NCI-H1105 (cell line): Measurements from ENCODE around the gene NFE2L1.

Experiments used
- DNase-seq: peaks from one replicate; lab custom pipeline; 2025; lab: John Stamatoyannopoulos, UW

The NFE2L1 gene

DNA sequence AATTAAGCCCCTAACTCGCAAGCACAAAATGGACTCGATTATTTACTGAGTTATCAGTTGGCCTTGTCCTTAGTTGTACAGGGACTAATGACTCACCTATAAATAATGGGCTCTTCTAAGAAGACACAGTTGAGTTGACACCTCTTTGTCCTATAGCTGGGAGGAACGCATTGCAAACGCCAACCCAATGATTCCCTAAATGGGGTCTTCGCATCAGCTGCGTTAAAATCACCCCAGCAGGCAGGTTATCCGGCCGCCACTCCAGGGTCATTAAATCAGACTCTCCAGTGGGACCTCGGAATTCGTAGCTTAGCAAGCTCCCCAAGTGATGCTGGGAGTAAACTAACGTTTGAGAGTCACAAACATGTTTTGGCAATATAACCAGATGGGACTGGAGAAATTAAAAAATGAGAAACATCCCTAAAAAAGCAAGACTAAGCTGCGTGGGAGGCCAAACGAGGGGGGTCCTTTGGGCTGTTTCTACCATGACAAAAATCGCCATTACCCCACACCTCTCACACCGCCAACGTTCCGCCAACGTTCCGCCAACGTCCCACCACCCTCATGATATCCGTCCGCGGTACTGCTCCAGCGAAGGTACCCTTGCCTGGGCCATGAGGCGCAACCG, 932 bp upstream of the NFE2L1 start:
- DNase-seq: no peak

DNA sequence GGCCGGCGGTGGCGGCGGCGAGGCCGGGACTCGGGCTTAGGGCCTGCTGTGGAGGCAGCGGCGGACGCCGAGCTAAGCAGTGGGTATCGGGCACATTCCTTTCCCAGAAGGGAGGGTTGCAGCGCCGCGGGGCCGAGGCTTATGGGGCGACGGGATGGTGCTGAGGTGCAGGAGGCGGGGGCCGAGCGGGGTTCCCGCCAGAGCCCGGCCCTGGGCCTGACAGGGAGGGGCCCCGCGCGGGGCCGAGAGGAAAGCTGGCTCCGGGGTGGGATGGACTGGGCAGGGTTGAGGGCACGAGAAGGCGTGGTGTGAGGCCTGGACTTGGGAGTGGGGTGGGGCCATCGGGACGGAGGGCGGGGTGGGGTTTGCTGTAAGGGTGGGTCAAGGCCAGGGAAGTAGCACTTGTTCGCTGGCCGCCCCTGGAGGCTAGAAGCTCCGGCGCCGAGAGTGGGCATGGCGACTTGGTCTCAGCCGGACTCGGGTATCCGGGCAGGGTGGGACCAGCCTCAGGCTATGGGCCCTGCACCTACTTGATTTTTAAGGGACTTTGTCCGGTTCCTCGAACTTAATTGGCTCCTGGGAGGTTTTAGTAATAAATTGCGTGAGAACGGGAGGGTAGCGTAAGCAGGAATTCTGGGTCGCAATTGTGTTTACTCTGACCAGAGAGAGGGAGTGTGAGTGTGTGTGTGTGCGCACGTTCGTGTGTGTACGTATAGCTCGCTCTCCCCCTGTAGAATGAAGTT, 396 bp downstream of the NFE2L1 start:
- peak; percentile 35 for DNase-seq

- DNase-seq: no peak
Measured at GRCh38 chr17:48051283-48051682, 3.1 kb downstream of the NFE2L1 start.

DNA sequence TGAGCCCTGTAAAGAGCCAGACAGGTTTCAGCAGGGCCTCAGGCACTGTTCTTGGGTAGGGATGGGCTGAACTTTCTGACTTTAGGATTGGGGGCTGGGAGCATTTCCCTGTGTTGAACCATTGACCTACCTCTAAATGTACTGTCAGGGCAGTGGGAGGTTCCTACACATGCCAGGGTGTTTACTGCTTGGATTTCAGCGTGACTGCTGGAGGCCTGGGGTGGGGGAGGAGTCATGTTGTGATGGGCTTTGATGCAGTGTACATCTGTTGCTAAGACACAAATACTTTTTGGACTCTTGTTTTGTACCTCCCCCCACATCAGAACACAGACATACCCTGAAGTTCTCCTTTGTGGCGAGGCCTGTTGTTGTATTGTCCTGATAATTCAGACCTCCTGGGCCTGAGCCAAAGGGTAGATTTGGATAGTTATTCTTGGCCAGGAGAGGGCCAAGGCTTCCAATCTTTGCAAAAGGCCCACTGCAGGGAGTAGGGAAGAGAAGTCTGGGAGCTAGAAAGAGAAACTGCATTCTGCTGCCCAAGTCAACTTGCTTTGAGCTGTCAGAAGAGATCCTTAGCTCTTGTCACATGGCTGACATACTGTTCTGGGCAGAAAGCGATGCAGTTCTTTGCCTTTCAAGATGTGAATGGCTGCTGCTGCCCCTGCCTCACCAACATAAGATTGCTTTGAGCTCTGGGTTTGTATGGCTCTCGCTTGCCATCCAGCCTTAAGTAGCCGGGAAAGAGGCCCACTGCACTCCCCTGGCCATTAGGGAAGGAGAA, 3.7 kb downstream of the NFE2L1 start:
- DNase-seq: no peak

DNA sequence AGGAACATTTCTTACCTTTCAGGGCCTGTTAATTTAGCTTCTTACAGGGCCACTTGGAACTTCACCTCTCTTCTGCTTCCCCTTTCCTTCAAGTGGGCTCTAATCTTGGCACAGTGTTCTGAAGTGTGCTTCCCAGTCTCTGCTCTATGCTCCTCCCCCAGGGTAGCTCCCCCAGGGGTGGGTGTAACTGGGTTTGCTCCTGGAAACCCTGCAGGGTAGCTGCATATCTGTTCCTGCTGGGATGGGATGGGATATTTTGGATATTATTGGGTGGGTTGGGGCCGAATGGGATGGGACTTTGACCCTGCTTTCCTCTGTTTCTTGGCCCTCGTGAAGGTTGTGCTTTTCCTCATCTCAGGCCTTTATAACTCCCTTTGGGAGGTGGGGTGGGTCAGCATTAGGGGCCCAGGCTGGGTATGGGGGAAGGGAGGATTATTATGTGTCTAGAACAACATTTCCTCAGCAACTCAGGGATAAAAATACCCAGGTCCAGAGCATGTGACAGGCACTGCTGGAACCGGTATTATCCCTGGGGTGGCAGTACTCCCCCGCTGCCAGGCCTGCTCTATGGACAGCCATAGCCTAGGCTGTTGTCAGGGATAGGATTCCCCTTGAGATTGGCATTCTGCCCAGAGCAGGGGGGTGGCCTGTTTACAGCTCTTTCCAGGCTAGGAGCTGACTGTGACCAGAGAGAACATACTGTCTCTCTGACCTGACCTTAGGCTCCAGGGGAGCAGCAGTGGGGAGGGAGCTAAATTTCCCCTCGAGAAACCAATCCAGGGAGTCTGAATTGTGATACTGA, 5.0 kb downstream of the NFE2L1 start:
- peak; percentile 64 for DNase-seq

DNA sequence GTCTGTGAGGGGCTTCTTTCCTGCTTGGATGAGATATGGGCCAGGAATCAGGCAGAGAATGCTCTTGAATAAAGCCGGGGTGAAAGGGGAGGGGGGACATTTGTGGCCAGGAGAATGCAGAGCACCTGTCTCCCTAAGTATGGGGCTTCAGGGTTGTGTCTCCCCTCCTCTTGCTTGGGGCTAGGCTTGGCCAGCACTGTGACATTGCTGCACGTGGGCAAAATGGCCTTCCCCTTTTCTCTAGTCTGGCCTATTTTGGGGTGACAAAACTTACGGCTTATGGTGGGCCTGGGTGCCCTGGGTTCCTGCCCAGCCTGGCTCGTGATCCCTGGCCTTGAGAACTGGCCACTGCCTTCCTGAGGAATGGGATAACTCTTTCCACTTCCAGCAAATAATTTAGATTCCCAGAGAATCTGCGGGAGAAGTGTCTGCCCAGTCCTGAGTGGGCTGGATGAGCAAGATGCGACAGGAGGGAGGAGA, 5.6 kb downstream of the NFE2L1 start:
- no peak for DNase-seq

GRCh38 chr17:48054238-48055185, 6.4 kb downstream of the NFE2L1 start:
- peak; percentile 60 for DNase-seq

DNA sequence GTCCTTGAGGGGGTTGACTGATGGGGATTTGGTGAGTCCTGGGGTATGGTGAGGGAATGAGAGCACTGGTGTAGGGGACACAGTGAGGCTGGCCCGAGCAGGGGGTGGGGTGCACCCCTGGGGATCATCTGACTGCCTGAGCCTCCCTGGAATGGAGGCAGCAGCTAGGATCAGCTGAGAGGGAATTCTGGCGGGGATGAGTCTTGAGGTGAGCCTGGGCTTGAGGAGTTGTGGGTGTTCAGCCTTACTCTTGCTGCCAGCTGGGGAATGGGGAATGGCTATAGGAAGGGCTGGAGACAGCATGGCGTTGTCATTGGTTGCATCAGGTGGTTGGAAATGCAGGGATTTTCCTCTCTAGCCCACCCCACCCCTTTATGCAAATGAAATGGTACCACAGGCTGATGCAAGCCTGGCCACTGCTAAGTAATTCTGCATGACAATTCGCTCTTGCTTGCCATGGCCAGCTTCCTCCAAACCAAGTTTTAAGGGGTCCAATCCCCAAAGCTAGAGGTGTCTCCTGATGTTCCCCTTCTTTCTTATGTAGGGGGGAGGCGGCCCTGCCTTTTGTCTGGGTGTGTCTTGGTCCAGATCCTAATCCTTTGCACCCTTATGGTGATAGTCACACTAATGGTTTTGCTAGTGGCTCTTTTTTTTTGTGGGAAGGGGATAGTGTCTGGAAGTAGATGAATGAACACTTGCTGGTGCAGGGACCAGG, 7.5 kb downstream of the NFE2L1 start:
- DNase-seq: no peak

GRCh38 chr17:48056246-48056745, 8.1 kb downstream of the NFE2L1 start:
- no peak for DNase-seq

DNA sequence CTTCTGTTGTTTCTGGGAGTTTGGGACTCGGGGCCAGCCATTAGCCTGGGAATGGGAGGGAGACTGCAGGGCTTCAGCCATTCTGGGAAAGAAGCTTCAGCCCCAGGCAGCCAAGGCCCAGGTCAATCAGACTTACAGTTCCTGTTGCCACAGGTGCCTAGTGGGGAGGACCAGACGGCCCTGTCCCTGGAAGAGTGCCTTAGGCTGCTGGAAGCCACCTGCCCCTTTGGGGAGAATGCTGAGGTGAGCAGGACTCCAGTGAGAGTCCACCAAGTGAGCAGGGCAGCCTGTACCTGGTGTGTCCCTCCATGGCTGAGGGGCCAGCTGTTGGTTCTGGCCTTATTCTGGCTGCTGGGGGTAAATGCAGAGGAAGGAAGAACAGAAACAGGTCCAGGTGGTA, 8.7 kb downstream of the NFE2L1 start:
- no peak for DNase-seq

DNA sequence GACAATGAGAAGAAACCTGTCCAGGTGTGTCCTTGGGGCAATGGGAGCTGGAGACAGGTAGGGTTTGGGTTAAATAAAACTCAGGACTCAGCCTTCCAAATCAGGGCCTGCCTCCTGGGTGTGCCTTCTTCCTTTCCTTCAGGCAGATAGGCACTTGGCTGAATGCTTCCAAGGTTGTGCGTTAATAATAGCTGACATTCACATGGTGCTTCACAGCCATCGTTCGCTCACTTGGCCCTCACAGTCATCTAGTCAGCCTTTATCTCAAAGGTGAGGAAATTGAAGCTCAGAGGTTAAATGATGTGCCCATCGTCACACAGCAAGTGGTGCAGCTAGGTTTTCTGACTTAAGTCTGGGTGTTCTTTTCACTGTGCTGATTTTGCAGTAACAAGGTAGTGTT, 9.5 kb downstream of the NFE2L1 start:
- DNase-seq: no peak

- no peak for DNase-seq
Measured at GRCh38 chr17:48058393-48059124, 10.4 kb downstream of the NFE2L1 start.

DNA sequence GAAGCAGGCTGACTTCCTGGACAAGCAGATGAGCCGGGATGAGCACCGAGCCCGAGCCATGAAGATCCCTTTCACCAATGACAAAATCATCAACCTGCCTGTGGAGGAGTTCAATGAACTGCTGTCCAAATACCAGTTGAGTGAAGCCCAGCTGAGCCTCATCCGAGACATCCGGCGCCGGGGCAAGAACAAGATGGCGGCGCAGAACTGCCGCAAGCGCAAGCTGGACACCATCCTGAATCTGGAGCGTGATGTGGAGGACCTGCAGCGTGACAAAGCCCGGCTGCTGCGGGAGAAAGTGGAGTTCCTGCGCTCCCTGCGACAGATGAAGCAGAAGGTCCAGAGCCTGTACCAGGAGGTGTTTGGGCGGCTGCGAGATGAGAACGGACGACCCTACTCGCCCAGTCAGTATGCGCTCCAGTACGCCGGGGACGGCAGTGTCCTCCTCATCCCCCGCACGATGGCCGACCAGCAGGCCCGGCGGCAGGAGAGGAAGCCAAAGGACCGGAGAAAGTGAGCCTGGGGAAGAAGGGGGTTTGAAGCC, 11.0 kb downstream of the NFE2L1 start:
- DNase-seq: no peak

DNA sequence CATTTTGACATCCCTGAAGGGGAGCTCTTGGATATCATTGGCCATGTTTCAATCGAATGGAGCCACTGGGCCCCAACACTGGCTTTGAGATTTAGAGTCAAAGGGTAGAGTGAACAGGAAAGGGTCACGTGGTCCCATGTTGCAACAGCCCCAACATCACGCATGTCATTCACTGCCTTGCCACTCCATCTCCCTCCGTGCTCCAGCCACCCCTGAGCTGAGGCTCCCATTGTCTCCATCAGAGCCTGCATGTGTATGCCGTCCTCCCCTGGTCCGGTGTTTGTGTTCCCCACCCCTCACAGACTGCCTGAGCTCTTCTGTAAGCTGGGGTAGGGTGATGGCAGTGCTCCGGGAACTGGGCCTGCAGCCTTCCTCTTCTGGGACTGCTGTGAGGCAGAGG, 12.1 kb downstream of the NFE2L1 start:
- DNase-seq: no peak

- DNase-seq: no peak
Measured at GRCh38 chr17:48062273-48062672, 14.1 kb downstream of the NFE2L1 start.

- DNase-seq: no peak
Measured at GRCh38 chr17:48064638-48065037, 16.5 kb downstream of the NFE2L1 start.

- DNase-seq: no peak
Measured at GRCh38 chr17:48066192-48066591, 18.0 kb downstream of the NFE2L1 start.

GRCh38 chr17:48066656-48067055, 18.5 kb downstream of the NFE2L1 start:
- no peak for DNase-seq

GRCh38 chr17:48067245-48067644, 19.1 kb downstream of the NFE2L1 start:
- no peak for DNase-seq
